ENCODE results near the gene ARHGAP6. TPM values are rescaled to one million over a fixed set of nuclear protein-coding genes. Genes with fewer than 3 reads are reported as not detected.

The ARHGAP6 gene
- total RNA-seq, 1 donor from 2014 or later = 16.7 TPM

- TF ChIP-seq CTCF (IDR thresholded peaks at IDR 0.05) = no peak
- Histone ChIP-seq H3K27me3 (ENCODE audit: low read depth) (no peaks in the 10 kb centered on the region), H3K4me3 (no peak overlapping the region), H3K27ac (no peak overlapping the region), H3K36me3 (no peaks in the 10 kb centered on the region), H3K4me1 (no peaks in the 10 kb centered on the region), H3K9me3 (no peaks in the 10 kb centered on the region)
- DNase-seq (no peak), ATAC-seq (no peak)
- intact Hi-C loops (cut with DNase I) = no loop called here
Measured at GRCh38 chrX:11329021-11329420, 336.7 kb downstream of the ARHGAP6 start.

GRCh38 chrX:11328134-11328533 lies 337.6 kb downstream of the ARHGAP6 start:
- no peak overlapping the region for H3K27ac ChIP-seq
- no peaks in the 10 kb centered on the region for H3K9me3 ChIP-seq
- no peak for TF ChIP-seq CTCF (IDR thresholded peaks at IDR 0.05)
- no peaks in the 10 kb centered on the region for H3K4me1 ChIP-seq
- no peak overlapping the region for H3K4me3 ChIP-seq
- no peak for ATAC-seq
- no peak for DNase-seq
- no peaks in the 10 kb centered on the region for H3K27me3 ChIP-seq (ENCODE audit: low read depth)
- intact Hi-C loops (cut with DNase I) = no loop called here
- H3K36me3 ChIP-seq = no peaks in the 10 kb centered on the region

- Histone ChIP-seq H3K4me1 (no peaks in the 10 kb centered on the region), H3K36me3 (no peaks in the 10 kb centered on the region), H3K27ac (no peak overlapping the region), H3K4me3 (no peak overlapping the region), H3K9me3 (no peaks in the 10 kb centered on the region), H3K27me3 (ENCODE audit: low read depth) (no peaks in the 10 kb centered on the region)
- ATAC-seq (no peak), DNase-seq (no peak)
- TF ChIP-seq CTCF (IDR thresholded peaks at IDR 0.05) = no peak
- intact Hi-C loops (cut with DNase I) = no loop called here
Measured at GRCh38 chrX:11321986-11322385, 343.7 kb downstream of the ARHGAP6 start.

GRCh38 chrX:11319806-11320520 lies 345.8 kb downstream of the ARHGAP6 start:
- H3K9me3 ChIP-seq = no peaks in the 10 kb centered on the region
- DNase-seq (no peak), ATAC-seq (no peak)
- H3K27ac ChIP-seq = no peak overlapping the region
- H3K4me3 ChIP-seq = no peak overlapping the region
- no peaks in the 10 kb centered on the region for H3K36me3 ChIP-seq
- H3K27me3 ChIP-seq (ENCODE audit: low read depth) = no peaks in the 10 kb centered on the region
- intact Hi-C loops (cut with DNase I) = no loop called here
- no peak for TF ChIP-seq CTCF (IDR thresholded peaks at IDR 0.05)
- H3K4me1 ChIP-seq = no peaks in the 10 kb centered on the region

- DNase-seq = no peak
- intact Hi-C loops (cut with DNase I) = no loop called here
- H3K4me1 ChIP-seq = no peaks in the 10 kb centered on the region
- TF ChIP-seq CTCF (IDR thresholded peaks at IDR 0.05) = no peak
- no peak for ATAC-seq
- H3K4me3 ChIP-seq = no peak overlapping the region
- H3K27me3 ChIP-seq (ENCODE audit: low read depth) = no peaks in the 10 kb centered on the region
- no peaks in the 10 kb centered on the region for H3K36me3 ChIP-seq
- no peak overlapping the region for H3K27ac ChIP-seq
- no peaks in the 10 kb centered on the region for H3K9me3 ChIP-seq
Measured at GRCh38 chrX:11311706-11312105, 354.0 kb downstream of the ARHGAP6 start.

All from lower lobe of right lung (tissue), 2 donors.